HepG2 (cell line): ENCODE results near the gene SFXN5. TPM values are rescaled to one million over a fixed set of nuclear protein-coding genes. Genes with fewer than 3 reads are reported as not detected.

Experiments
- EED ChIP-seq: sonication (generic); formaldehyde crosslinking; IDR thresholded peaks from 2 replicates; pipeline ENCODE4 v1.5.0; 2020; ENCODE audit warnings: mild to moderate bottlenecking, missing genetic modification reagents
- KDM4B ChIP-seq: sonication (generic); formaldehyde crosslinking; IDR thresholded peaks from 2 replicates; pipeline ENCODE4 v1.4.0; 2020; ENCODE audit warnings: missing genetic modification reagents
- MAFF ChIP-seq: IDR thresholded peaks from 2 replicates; pipeline ENCODE4 v1.6.1; 2011; ENCODE audit warnings: low read depth, low read length, improper control_type of control experiment
- NBN ChIP-seq: fragments of 450-650 bp; conservative IDR thresholded peaks from 2 replicates; pipeline ENCODE4 v1.6.1; 2017
- PAF1 ChIP-seq: IDR thresholded peaks from 2 replicates; pipeline ENCODE4 v1.6.1; 2016; ENCODE audit warnings: missing genetic modification reagents, missing compliant biosample characterization
- PRPF4 ChIP-seq: fragments of 200-400 bp; formaldehyde crosslinking; IDR thresholded peaks from 2 replicates; pipeline ENCODE4 v1.6.1; 2016; ENCODE audit warnings: low read length, low read depth; ENCODE audit not compliant: poor library complexity, severe bottlenecking
- polyA plus RNA-seq, 8 experiments: library from polyadenylated mRNA; depleted of rRNA in 3 of 8; stranded (reverse) in 7 of 8; unstranded in 1 of 8; fragments of >200 nt; fragmentation: Illumina TruSeq in 4 of 8; extraction: Trizol in 4 of 8; gene quantifications; 2 replicates each; pipeline versions ENCODE4 v1.2.1 to v1.2.3, GENCODE V29; 2011 to 2016; ENCODE audit warnings: low read depth in 4 of 8, missing spikeins in 1 of 8, mixed read lengths in 1 of 8; ENCODE audit not compliant: insufficient read depth in 1 of 8
- total RNA-seq, 5 experiments: library from RNA; depleted of rRNA; stranded (reverse); fragments of >200 nt; fragmentation: Illumina TruSeq; extraction: Trizol; gene quantifications; 2 replicates each; pipeline ENCODE4 v1.2.3, GENCODE V29; 2016; ENCODE audit warnings: low read depth in 1 of 5
- TF ChIP-seq, protein P1 (sequence below): IDR thresholded peaks from 2 replicates; pipeline ENCODE4 v1.6.1; 2016; ENCODE audit warnings: low read depth, control low read depth
- TF ChIP-seq, protein P2 (sequence below): sonication (generic); formaldehyde crosslinking; IDR thresholded peaks from 2 replicates; pipeline ENCODE4 v1.5.1; 2020; ENCODE audit warnings: mild to moderate bottlenecking, missing genetic modification reagents, borderline replicate concordance
- TF ChIP-seq, protein P3 (sequence below): sonication (generic); formaldehyde crosslinking; IDR thresholded peaks from 2 replicates; pipeline ENCODE4 v1.9.0; 2021; ENCODE audit warnings: missing genetic modification reagents, borderline replicate concordance
- TF ChIP-seq, protein P4 (sequence below): sonication (generic); formaldehyde crosslinking; IDR thresholded peaks from 2 replicates; pipeline ENCODE4 v1.4.0; 2020; ENCODE audit warnings: missing genetic modification reagents, borderline replicate concordance
- TF ChIP-seq, protein P5 (sequence below): sonication (generic); formaldehyde crosslinking; IDR thresholded peaks from 2 replicates; pipeline ENCODE4; 2020; ENCODE audit warnings: missing genetic modification reagents, mild to moderate bottlenecking, borderline replicate concordance
- TF ChIP-seq, protein P6 (sequence below): sonication (generic); formaldehyde crosslinking; IDR thresholded peaks from 2 replicates; pipeline ENCODE4 v1.4.0; 2020; ENCODE audit warnings: missing genetic modification reagents, mild to moderate bottlenecking, borderline replicate concordance
- TF ChIP-seq, protein P7 (sequence below): sonication (generic); formaldehyde crosslinking; IDR thresholded peaks from 2 replicates; pipeline ENCODE4 v1.5.0; 2020; ENCODE audit warnings: missing genetic modification reagents

The SFXN5 gene
- total and polyA plus RNA-seq, 2 of the 13 experiments (the other 11 are each of a cell fraction or from before 2014, with no cell fraction given) = 34.9 to 37.4 TPM

DNA sequence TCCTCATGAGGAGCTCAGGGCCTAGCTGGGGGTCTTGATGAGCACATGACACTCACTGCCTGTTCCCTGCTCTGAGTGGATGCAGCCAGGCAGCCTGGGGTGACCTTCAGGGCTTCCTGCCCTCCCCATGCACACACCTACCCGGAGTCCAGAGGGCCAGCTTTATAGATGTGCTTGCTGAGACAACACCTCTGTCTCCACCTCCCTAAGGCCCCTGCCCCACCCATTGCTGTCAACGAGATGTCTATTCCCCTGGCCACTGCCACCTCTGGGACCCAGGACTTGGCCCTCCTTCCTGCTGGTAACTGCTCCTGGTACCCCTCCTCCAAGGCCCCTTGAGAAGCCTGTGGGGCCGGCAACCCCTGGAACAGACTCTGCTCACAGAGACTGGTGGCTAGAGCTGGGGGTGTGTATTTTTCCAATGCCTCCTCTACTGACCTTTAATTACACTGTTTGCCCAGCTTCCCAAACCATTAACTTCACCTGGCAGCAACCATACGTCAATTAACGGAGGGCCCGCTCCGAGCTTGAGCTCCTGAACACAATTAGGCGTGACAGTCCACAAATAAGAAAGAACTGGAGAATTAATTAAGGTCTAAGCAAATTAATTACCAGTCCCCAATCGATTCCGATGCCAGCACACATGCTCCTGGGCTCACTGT, 87.9 kb downstream of the SFXN5 start (continued):
- TF ChIP-seq, protein P1, sequence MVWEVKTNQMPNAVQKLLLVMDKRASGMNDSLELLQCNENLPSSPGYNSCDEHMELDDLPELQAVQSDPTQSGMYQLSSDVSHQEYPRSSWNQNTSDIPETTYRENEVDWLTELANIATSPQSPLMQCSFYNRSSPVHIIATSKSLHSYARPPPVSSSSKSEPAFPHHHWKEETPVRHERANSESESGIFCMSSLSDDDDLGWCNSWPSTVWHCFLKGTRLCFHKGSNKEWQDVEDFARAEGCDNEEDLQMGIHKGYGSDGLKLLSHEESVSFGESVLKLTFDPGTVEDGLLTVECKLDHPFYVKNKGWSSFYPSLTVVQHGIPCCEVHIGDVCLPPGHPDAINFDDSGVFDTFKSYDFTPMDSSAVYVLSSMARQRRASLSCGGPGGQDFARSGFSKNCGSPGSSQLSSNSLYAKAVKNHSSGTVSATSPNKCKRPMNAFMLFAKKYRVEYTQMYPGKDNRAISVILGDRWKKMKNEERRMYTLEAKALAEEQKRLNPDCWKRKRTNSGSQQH (CRISPR knock-in tag) = no peak
- TF ChIP-seq NBN = no peak
- TF ChIP-seq, protein P2, sequence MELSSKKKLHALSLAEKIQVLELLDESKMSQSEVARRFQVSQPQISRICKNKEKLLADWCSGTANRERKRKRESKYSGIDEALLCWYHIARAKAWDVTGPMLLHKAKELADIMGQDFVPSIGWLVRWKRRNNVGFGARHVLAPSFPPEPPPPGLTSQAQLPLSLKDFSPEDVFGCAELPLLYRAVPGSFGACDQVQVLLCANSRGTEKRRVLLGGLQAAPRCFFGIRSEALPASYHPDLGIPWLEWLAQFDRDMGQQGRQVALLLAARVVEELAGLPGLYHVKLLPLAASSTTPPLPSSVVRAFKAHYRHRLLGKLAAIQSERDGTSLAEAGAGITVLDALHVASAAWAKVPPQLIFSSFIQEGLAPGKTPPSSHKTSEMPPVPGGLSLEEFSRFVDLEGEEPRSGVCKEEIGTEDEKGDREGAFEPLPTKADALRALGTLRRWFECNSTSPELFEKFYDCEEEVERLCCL = no peak
- TF ChIP-seq, protein P3, sequence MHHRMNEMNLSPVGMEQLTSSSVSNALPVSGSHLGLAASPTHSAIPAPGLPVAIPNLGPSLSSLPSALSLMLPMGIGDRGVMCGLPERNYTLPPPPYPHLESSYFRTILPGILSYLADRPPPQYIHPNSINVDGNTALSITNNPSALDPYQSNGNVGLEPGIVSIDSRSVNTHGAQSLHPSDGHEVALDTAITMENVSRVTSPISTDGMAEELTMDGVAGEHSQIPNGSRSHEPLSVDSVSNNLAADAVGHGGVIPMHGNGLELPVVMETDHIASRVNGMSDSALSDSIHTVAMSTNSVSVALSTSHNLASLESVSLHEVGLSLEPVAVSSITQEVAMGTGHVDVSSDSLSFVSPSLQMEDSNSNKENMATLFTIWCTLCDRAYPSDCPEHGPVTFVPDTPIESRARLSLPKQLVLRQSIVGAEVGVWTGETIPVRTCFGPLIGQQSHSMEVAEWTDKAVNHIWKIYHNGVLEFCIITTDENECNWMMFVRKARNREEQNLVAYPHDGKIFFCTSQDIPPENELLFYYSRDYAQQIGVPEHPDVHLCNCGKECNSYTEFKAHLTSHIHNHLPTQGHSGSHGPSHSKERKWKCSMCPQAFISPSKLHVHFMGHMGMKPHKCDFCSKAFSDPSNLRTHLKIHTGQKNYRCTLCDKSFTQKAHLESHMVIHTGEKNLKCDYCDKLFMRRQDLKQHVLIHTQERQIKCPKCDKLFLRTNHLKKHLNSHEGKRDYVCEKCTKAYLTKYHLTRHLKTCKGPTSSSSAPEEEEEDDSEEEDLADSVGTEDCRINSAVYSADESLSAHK (CRISPR knock-in tag) = no peak
- TF ChIP-seq, protein P4, sequence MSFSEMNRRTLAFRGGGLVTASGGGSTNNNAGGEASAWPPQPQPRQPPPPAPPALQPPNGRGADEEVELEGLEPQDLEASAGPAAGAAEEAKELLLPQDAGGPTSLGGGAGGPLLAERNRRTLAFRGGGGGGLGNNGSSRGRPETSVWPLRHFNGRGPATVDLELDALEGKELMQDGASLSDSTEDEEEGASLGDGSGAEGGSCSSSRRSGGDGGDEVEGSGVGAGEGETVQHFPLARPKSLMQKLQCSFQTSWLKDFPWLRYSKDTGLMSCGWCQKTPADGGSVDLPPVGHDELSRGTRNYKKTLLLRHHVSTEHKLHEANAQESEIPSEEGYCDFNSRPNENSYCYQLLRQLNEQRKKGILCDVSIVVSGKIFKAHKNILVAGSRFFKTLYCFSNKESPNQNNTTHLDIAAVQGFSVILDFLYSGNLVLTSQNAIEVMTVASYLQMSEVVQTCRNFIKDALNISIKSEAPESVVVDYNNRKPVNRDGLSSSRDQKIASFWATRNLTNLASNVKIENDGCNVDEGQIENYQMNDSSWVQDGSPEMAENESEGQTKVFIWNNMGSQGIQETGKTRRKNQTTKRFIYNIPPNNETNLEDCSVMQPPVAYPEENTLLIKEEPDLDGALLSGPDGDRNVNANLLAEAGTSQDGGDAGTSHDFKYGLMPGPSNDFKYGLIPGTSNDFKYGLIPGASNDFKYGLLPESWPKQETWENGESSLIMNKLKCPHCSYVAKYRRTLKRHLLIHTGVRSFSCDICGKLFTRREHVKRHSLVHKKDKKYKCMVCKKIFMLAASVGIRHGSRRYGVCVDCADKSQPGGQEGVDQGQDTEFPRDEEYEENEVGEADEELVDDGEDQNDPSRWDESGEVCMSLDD (CRISPR knock-in tag) = no peak
- TF ChIP-seq, protein P5, sequence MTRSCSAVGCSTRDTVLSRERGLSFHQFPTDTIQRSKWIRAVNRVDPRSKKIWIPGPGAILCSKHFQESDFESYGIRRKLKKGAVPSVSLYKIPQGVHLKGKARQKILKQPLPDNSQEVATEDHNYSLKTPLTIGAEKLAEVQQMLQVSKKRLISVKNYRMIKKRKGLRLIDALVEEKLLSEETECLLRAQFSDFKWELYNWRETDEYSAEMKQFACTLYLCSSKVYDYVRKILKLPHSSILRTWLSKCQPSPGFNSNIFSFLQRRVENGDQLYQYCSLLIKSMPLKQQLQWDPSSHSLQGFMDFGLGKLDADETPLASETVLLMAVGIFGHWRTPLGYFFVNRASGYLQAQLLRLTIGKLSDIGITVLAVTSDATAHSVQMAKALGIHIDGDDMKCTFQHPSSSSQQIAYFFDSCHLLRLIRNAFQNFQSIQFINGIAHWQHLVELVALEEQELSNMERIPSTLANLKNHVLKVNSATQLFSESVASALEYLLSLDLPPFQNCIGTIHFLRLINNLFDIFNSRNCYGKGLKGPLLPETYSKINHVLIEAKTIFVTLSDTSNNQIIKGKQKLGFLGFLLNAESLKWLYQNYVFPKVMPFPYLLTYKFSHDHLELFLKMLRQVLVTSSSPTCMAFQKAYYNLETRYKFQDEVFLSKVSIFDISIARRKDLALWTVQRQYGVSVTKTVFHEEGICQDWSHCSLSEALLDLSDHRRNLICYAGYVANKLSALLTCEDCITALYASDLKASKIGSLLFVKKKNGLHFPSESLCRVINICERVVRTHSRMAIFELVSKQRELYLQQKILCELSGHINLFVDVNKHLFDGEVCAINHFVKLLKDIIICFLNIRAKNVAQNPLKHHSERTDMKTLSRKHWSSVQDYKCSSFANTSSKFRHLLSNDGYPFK = no peak
- no peak for TF ChIP-seq KDM4B (CRISPR knock-in tag)
- no peak for TF ChIP-seq MAFF
- TF ChIP-seq, protein P6, sequence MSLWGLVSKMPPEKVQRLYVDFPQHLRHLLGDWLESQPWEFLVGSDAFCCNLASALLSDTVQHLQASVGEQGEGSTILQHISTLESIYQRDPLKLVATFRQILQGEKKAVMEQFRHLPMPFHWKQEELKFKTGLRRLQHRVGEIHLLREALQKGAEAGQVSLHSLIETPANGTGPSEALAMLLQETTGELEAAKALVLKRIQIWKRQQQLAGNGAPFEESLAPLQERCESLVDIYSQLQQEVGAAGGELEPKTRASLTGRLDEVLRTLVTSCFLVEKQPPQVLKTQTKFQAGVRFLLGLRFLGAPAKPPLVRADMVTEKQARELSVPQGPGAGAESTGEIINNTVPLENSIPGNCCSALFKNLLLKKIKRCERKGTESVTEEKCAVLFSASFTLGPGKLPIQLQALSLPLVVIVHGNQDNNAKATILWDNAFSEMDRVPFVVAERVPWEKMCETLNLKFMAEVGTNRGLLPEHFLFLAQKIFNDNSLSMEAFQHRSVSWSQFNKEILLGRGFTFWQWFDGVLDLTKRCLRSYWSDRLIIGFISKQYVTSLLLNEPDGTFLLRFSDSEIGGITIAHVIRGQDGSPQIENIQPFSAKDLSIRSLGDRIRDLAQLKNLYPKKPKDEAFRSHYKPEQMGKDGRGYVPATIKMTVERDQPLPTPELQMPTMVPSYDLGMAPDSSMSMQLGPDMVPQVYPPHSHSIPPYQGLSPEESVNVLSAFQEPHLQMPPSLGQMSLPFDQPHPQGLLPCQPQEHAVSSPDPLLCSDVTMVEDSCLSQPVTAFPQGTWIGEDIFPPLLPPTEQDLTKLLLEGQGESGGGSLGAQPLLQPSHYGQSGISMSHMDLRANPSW (CRISPR knock-in tag) = no peak
- no peak for TF ChIP-seq PAF1 (CRISPR knock-in tag)
- no peak for TF ChIP-seq PRPF4
- TF ChIP-seq, protein P7, sequence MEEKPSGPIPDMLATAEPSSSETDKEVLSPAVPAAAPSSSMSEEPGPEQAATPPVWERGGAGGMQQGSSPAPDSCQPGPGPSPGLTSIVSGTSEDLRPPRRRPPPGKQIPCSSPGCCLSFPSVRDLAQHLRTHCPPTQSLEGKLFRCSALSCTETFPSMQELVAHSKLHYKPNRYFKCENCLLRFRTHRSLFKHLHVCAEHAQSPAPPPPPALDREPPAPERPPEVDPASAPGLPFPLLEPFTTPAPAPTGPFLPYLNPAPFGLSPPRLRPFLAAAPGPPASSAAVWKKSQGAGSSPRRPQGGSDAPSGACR (CRISPR knock-in tag) = peak; percentile 63; the same call in 1 of the 2 replicates
- TF ChIP-seq EED (CRISPR knock-in tag) = no peak
